CD4-positive, alpha-beta T cell treated with Interferon gamma for 1 hour (primary cell): Measurements from ENCODE around the gene ZNF230.

ENCODE experiments used
- DNase-seq: peaks from one replicate; pipeline ENCODE4 v3.0.0-alpha.2; 2020

Gene ZNF230

DNA sequence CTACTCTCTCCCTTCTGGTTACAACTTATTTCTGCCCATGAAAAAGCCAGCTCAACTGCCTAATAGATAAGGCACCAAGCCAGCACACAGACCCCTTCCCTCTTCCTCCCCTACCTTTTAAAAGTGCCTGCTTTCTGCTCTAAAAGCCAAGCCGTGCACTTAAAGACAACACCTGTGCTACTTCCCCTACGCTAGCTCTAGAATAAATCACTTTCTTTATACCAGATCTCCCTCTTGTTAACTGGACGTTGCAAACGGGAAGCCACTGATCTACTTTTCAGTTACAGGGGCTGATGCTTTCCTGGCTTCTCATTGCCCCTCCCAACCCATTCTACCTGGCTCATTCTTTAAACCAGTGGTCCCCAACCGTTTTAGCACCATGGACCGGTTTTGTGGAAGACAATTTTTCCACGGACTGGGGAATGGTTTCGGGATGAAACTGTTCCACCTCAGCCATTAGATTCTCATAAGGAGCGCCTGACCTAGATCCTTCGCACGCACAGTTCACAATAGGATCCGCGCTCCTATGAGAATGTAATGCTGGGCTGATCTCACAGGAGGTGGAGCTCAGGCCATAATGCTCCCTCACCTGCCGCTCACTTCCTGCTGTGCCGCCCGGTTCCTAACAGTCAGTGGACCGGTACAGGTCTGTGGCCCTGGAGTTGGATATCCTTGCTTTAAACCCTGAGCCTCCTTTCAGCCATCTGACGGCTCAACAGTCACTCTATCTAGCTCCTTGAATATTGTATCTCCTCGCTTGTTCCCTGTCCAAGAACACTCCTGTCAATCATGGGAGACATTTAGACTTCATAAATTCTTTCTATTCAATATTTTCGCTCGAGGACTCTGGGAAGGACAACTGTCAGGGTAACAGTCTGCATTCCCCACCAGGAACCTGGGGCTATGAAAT lies 48.2 kb downstream of the ZNF230 start:
- peak; percentile 18 for DNase-seq

DNA sequence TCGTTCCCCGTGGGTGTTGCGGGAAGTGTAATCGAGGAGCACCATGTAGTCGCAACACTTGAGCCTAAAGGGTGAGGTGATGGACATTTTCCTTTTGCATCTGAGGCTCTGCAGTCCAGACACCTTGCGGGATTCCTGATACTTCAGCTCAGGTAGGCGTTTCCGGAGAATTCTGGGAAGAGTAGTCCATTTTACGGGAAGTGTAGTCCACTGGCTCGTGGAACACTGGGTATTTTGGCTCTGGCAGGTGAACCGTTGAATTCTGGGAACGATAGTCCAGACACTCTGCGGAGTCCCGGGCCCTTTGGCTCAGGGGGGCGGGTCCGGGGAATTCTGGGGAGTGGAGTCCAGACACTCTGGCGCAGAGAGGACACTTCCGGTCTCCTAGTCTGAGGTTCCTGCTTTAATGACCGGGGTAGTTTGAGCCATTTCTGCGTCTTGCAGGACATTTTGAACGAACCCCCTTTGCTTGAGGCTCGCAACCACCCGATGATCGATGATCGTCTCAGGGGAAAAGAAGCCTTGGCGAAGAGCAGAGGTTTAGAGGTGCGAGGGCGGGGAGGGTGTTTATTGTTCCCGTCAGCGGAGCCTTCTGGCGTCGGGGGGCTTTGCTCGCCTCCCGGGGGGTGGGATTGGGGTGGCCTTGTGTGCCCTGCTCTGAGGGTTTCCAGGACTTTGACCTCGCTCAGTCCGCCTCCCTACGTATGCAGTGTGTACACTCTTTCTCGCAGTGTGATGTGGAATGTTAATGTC lies 49.1 kb downstream of the ZNF230 start, which contains the start of gene ZNF223:
ZNF223 (plus strand) TSS at position 387 of the 753 bp plus-strand sequence. CDS start 3,141 bp downstream, outside the sequence.
- DNase-seq, result peak; percentile 68

DNA sequence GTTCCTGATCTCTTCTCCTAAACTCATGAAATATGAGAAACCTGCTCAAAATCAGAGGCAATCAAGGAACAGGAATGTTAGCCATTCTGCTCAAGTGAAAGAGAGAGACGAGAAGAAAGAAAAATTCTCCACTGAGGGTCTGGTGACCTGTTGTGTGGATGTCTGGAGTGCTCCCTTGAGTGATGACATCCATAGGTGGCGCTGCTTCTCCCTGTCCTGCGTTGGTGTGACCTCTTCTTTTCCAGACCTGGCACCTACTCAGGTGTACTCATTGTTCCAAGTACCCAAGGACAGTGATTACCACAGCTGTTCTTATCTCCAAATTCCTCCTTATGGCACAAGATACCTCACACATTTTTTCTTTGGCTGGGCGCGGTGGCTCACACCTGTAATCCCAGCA lies 53.1 kb downstream of the ZNF230 start:
- no peak for DNase-seq

DNA sequence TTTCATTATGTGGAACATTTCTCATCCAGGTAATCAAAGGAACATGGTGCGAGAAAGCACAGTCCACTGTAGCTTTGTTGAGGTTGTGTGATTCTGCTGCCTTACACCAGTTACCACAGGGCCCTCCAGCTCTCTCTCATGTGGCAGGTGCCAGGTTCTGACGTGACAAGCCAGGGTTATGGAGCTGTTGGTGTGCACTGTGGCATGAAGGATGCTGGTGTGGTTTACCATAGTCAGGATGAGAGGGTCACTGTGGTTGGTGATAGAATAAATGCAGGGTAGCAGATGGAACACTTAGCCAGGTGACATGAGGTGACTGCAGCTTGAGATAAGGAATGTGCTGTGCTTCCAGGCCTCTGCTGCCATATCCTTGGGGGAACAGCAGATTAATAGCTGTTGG lies 56.5 kb downstream of the ZNF230 start:
- DNase-seq, result no peak

DNA sequence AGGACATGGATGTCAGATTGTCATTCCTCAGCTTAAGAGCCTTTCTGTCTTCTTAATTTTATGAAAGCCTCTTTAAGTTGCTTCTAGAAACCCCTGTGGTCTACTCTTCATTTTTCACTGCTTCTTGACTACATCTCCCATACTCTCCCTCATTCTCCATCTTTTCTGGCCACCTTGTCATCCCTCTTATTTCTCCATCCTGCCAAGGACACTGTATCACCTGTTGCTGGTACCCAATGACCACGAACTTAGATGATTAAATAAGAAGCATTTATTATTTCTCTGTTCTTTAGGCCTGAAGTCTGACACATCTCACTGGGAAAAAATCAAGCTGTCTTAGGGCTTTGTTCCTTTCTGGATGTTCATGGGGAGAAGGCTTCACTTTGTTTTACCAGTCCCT lies 58.3 kb downstream of the ZNF230 start:
- no peak for DNase-seq
